ENCODE results near the gene CTSO.

GRCh38 chr4:156000491-156000890 is 46.8 kb upstream of the CTSO start:
- no peak for TF ChIP-seq POLR2A (IDR thresholded peaks at IDR 0.05)
- no peak for TF ChIP-seq CTCF (IDR thresholded peaks at IDR 0.05 in 8 of 11, conservative IDR thresholded peaks at IDR 0.05 in 3 of 11)
